Endothelial cell of umbilical vein (primary cell): ENCODE results near the gene THSD7A. TPM values are rescaled to one million over a fixed set of nuclear protein-coding genes. Genes with fewer than 3 reads are reported as not detected.

ENCODE experiments used
- BruUV-seq: library from RNA; stranded (reverse); fragments of 400-500 nt; replicated peaks from 2 replicates; lab custom pipeline; 2021; lab: Mats Ljungman, UMichigan
- CTCF ChIA-PET: fragments of 300-600, 350-600 bp; sonication (Branson Sonifier 250); formaldehyde crosslinking; loops from one replicate; lab custom pipeline; 2021; ENCODE audit warnings: antibody characterized with exemption, inconsistent platforms; lab: Charles Lee
- POLR2A ChIA-PET: fragments of 300-600, 350-600 bp; sonication (Branson Sonifier 250); formaldehyde crosslinking; loops from one replicate; lab custom pipeline; 2021; ENCODE audit warnings: antibody characterized with exemption, inconsistent platforms; lab: Charles Lee
- DNase-seq: peaks from one replicate; pipeline ENCODE4 v3.0.0-alpha.2; 2011; ENCODE audit warnings: low read depth, low spot score
- FAIRE-seq: peaks from 2 replicates; lab custom pipeline; 2011; peaks lifted over from hg19 to GRCh38; lab: Jason Lieb, UNC
- H2AFZ ChIP-seq: 2 replicates; pipeline ENCODE4 v1.6.0; 2012; ENCODE audit warnings: low read depth, low read length, control low read depth, inconsistent platforms
- H3K27ac ChIP-seq: 2 replicates; pipeline ENCODE4 v1.5.1; 2011; ENCODE audit warnings: low read depth, mild to moderate bottlenecking, control low read depth, low read length, moderate library complexity; ENCODE audit not compliant: insufficient read depth
- H3K27me3 ChIP-seq, 2 experiments: 2 replicates each; pipeline versions ENCODE4 v1.6.0 to v1.6.1; 2011; ENCODE audit warnings: low read length in 2 of 2, mixed read lengths in 1 of 2; ENCODE audit not compliant: control insufficient read depth in 2 of 2, insufficient read depth in 2 of 2
- H3K36me3 ChIP-seq, 2 experiments: 2 replicates in 1 of 2; 3 replicates in 1 of 2; pipeline ENCODE4 v1.5.1; 2011; ENCODE audit warnings: low read length in 2 of 2, mild to moderate bottlenecking in 1 of 2, moderate library complexity in 1 of 2; ENCODE audit not compliant: control insufficient read depth in 2 of 2, insufficient read depth in 2 of 2; ENCODE audit errors: extremely low read depth in 1 of 2
- H3K4me1 ChIP-seq: 3 replicates; pipeline ENCODE4 v1.5.1; 2011; ENCODE audit warnings: mild to moderate bottlenecking, low read length; ENCODE audit not compliant: control insufficient read depth, insufficient read depth; ENCODE audit errors: extremely low read depth
- H3K4me2 ChIP-seq: 2 replicates; pipeline ENCODE4 v1.6.1; 2011; ENCODE audit warnings: low read length, control low read depth, mixed read lengths; ENCODE audit not compliant: insufficient read depth
- H3K4me3 ChIP-seq, 3 experiments: fragments of 200-600 bp in 1 of 3; sonication (generic), shearing (Covaris generic) in 1 of 3; replicated peaks in 1 of 3; 2 replicates each; pipeline ENCODE4 v1.5.1; 2011 to 2016; ENCODE audit warnings: control low read depth in 3 of 3, low read length in 3 of 3, mild to moderate bottlenecking in 2 of 3, inconsistent platforms in 1 of 3, low read depth in 1 of 3, moderate library complexity in 1 of 3; ENCODE audit not compliant: insufficient read depth in 1 of 3
- H3K79me2 ChIP-seq: 2 replicates; pipeline ENCODE4 v1.6.0; 2012; ENCODE audit warnings: low read length, inconsistent platforms; ENCODE audit not compliant: control insufficient read depth, insufficient read depth
- H3K9ac ChIP-seq: replicated peaks from 2 replicates; pipeline ENCODE3; 2011; ENCODE audit warnings: low read length, control low read depth; ENCODE audit not compliant: insufficient read depth; ENCODE audit errors: extremely low read depth
- H3K9me1 ChIP-seq: replicated peaks from 3 replicates; pipeline ENCODE4 v1.6.0; 2011; ENCODE audit warnings: mild to moderate bottlenecking, low read length; ENCODE audit not compliant: control insufficient read depth, insufficient read depth; ENCODE audit errors: extremely low read depth
- H3K9me3 ChIP-seq: replicated peaks from 2 replicates; pipeline ENCODE4 v1.5.1; 2012; ENCODE audit warnings: low read length, inconsistent platforms; ENCODE audit not compliant: control insufficient read depth, insufficient read depth
- H4K20me1 ChIP-seq: replicated peaks from 2 replicates; pipeline ENCODE3; 2011; ENCODE audit warnings: mild to moderate bottlenecking, low read length; ENCODE audit not compliant: control insufficient read depth, insufficient read depth; ENCODE audit errors: extremely low read depth
- CTCF ChIP-seq, 2 donors: IDR thresholded peaks; 1 replicate in 1 of 2; 2 replicates in 1 of 2; pipeline ENCODE4 v1.5.1; 2011; ENCODE audit warnings: low read length in 2 of 2, mild to moderate bottlenecking in 2 of 2, moderate library complexity in 2 of 2, control low read depth in 1 of 2, inconsistent platforms in 1 of 2, low read depth in 1 of 2; ENCODE audit not compliant: insufficient read depth in 1 of 2; ENCODE audit errors: extremely low read depth in 1 of 2
- EZH2 ChIP-seq: IDR thresholded peaks from 2 replicates; pipeline ENCODE4 v1.6.1; 2012; ENCODE audit warnings: borderline replicate concordance, low read depth, mild to moderate bottlenecking, moderate library complexity, low read length, inconsistent platforms; ENCODE audit not compliant: severe bottlenecking
- FOS ChIP-seq: IDR thresholded peaks from 2 replicates; pipeline ENCODE4 v1.6.1; 2011; ENCODE audit warnings: mild to moderate bottlenecking, low read length, moderate library complexity, borderline replicate concordance; ENCODE audit not compliant: insufficient read depth
- GATA2 ChIP-seq: IDR thresholded peaks from 2 replicates; pipeline ENCODE4 v1.7.0; 2011; ENCODE audit warnings: low read depth, mild to moderate bottlenecking, moderate library complexity, mixed read lengths, low read length; ENCODE audit not compliant: insufficient read length, insufficient read depth
- JUN ChIP-seq: IDR thresholded peaks from 2 replicates; pipeline ENCODE4 v1.6.1; 2011; ENCODE audit warnings: borderline replicate concordance, low read depth; ENCODE audit not compliant: insufficient read length, insufficient read depth
- MAX ChIP-seq: IDR thresholded peaks from 2 replicates; pipeline ENCODE4 v1.6.1; 2011; ENCODE audit not compliant: insufficient read depth, insufficient read length
- MYC ChIP-seq: IDR thresholded peaks from one replicate; pipeline ENCODE4 v1.6.1; 2011; ENCODE audit warnings: mild to moderate bottlenecking, low read depth, low read length
- POLR2A ChIP-seq: IDR thresholded peaks from 2 replicates; pipeline ENCODE4 v1.6.1; 2012; ENCODE audit warnings: low read depth, mild to moderate bottlenecking, control low read depth, low read length
- POLR2AphosphoS5 ChIP-seq: IDR thresholded peaks from 2 replicates; pipeline ENCODE4 v1.6.1; 2012; ENCODE audit warnings: low read depth, mild to moderate bottlenecking, control low read depth, low read length, moderate library complexity; ENCODE audit not compliant: insufficient read depth
- dilution Hi-C: fragments of 300-500 bp; cut with MboI; formaldehyde crosslinking; loops from one replicate; pipeline ENCODE4 v1.15.0; 2019; ENCODE audit warnings: low sequenced_read_pairs; ENCODE audit not compliant: extremely low pct_ligation_motif_present
- intact Hi-C: fragments of 100-400 bp; cut with micrococcal nuclease; formaldehyde crosslinking; loops from one replicate; pipeline ENCODE4 v1.10.0; 2022
- polyA plus RNA-seq, 4 experiments: library from polyadenylated mRNA; depleted of rRNA in 3 of 4; stranded (reverse) in 3 of 4; unstranded in 1 of 4; fragments of >200 nt; gene quantifications; 2 replicates each; pipeline versions ENCODE4 v1.2.1 to v1.2.3, GENCODE V29; 2011 to 2012; ENCODE audit warnings: missing spikeins in 1 of 4
- total RNA-seq: library from RNA; stranded (reverse); gene quantifications from 2 replicates; pipeline ENCODE4 v1.2.3, GENCODE V29; 2021

The THSD7A gene
- total and polyA plus RNA-seq, 2 donors (not counting 3 experiments of a cell fraction or from before 2014, with no cell fraction given) = 3.3 to 12.7 TPM

- no peaks in the 10 kb centered on the region for H3K9me3 ChIP-seq
- no peaks in the 10 kb centered on the region for H3K79me2 ChIP-seq
- no peak overlapping the region for H3K4me2 ChIP-seq
- FAIRE-seq = no peak
- dilution Hi-C loops (no loop called here), intact Hi-C loops (loop anchor here (5.0 kb wide), 1 partner anchor 103 kb away; no protein-coding TSS in a partner anchor)
- BruUV-seq = no TSS peak
- no peak for DNase-seq
- H4K20me1 ChIP-seq = no peaks in the 10 kb centered on the region
- H3K27ac ChIP-seq = no peak overlapping the region
- H2AFZ ChIP-seq = no peak overlapping the region
- no peaks in the 10 kb centered on the region for H3K36me3 ChIP-seq
- H3K9ac ChIP-seq = no peak overlapping the region
- TF ChIP-seq EZH2 (no peak), JUN (no peak), POLR2A (no peak), GATA2 (no peak), POLR2AphosphoS5 (no peak)
- H3K4me1 ChIP-seq = peaks cover 15% of the 10 kb centered on the region
- H3K27me3 ChIP-seq = no peaks in the 10 kb centered on the region
- ChIA-PET CTCF (interaction anchor here (0.6 to 1.0 kb wide), 3 partner anchors 10 to 11 kb away, joined by 3 read pairs; no protein-coding TSS in a partner anchor), POLR2A (no interaction called here)
- H3K4me3 ChIP-seq = no peak overlapping the region
- H3K9me1 ChIP-seq = no peaks in the 10 kb centered on the region
Measured at GRCh38 chr7:11819947-11820346, 12.1 kb downstream of the THSD7A start.

GRCh38 chr7:11819271-11819670 is 12.7 kb downstream of the THSD7A start:
- intact Hi-C loops = loop anchor here (5.0 kb wide), 1 partner anchor 102 kb away; no protein-coding TSS in a partner anchor
- CTCF ChIA-PET = interaction anchor here (0.7 kb wide), 1 partner anchor 9 kb away, joined by 3 read pairs; no protein-coding TSS in a partner anchor
- Histone ChIP-seq H3K4me1 (peaks cover 15% of the 10 kb centered on the region), H3K4me2 (no peak overlapping the region), H4K20me1 (no peaks in the 10 kb centered on the region), H3K27ac (no peak overlapping the region), H3K36me3 (no peaks in the 10 kb centered on the region), H3K9ac (no peak overlapping the region), H3K27me3 (no peaks in the 10 kb centered on the region), H3K4me3 (no peak overlapping the region), H2AFZ (no peak overlapping the region), H3K9me1 (no peaks in the 10 kb centered on the region), H3K9me3 (no peaks in the 10 kb centered on the region), H3K79me2 (no peaks in the 10 kb centered on the region)
- no peak for TF ChIP-seq MAX
- TF ChIP-seq GATA2 = no peak
- no peak for TF ChIP-seq MYC
- TF ChIP-seq FOS = no peak
- no peak for TF ChIP-seq EZH2
- no peak for TF ChIP-seq JUN
- TF ChIP-seq POLR2A = no peak
- no peak for TF ChIP-seq POLR2AphosphoS5
- no peak for TF ChIP-seq CTCF (IDR thresholded peaks at IDR 0.05; ENCODE audit: extremely low read depth in 1 of 2, insufficient read depth in 1 of 2, low read depth in 1 of 2, low read length in 2 of 2)
- dilution Hi-C loops = no loop called here
- DNase-seq (no peak), FAIRE-seq (no peak)
- BruUV-seq = no TSS peak
- POLR2A ChIA-PET = no interaction called here
